ENCODE data around the gene TBC1D17. TPM values are rescaled to one million over a fixed set of nuclear protein-coding genes. Genes with fewer than 3 reads are reported as not detected.
A peak's percentile ranks its signal among the peaks of the same experiment; 100 is the strongest.

The TBC1D17 gene
- total and polyA plus RNA-seq, 12 donors = 5.8 to 198 (median 51.4) TPM

GRCh38 chr19:49878744-49879070 lies 1.2 kb downstream of the TBC1D17 start:
- Histone ChIP-seq H3K36me3 (replicated peaks in 1 of 2) (peaks cover 0 to 49% of the 10 kb centered on the region in 2 donors), H3K27me3 (no peaks in the 10 kb centered on the region), H3K9me3 (replicated peaks in 1 of 3) (no peaks in the 10 kb centered on the region), H3K27ac (peak overlapping the region in 3 of 5 donors; percentile 91 to 99 (median 99)), H3K4me3 (peak overlapping the region in 1 of 4 donors; percentile 84), H3K4me1 (replicated peaks in 1 of 2) (peaks cover 16 to 26% of the 10 kb centered on the region in 2 donors)
- WGBS, 4 donors = 82 to 91% (median 87%) methylated on average over 9 of the region's 9 CpGs
- TF ChIP-seq CTCF (IDR thresholded peaks at IDR 0.05) = no peak
- TF ChIP-seq POLR2A (IDR thresholded peaks at IDR 0.05) = no peak
- DNase-seq = peak in 3 of 7 donors; percentile 31 to 68 (median 31)
- intact Hi-C loops (cut with DNase I) = no loop called here

- peak in 3 of 7 donors; percentile 37 to 67 (median 40) for DNase-seq
- Histone ChIP-seq H3K27me3 (no peaks in the 10 kb centered on the region), H3K27ac (no peak overlapping the region), H3K4me3 (no peak overlapping the region), H3K9me3 (replicated peaks in 1 of 3) (no peaks in the 10 kb centered on the region), H3K4me1 (replicated peaks in 1 of 2) (peaks cover 16 to 21% of the 10 kb centered on the region in 2 donors), H3K36me3 (replicated peaks in 1 of 2) (peaks cover 0 to 56% of the 10 kb centered on the region in 2 donors)
- intact Hi-C loops (cut with DNase I) = no loop called here
- no peak for TF ChIP-seq POLR2A (IDR thresholded peaks at IDR 0.05)
- no peak for TF ChIP-seq CTCF (IDR thresholded peaks at IDR 0.05)
- WGBS, 4 donors = 91 to 97% (median 95%) methylated on average over 12 of the region's 12 CpGs
Measured at GRCh38 chr19:49879243-49879963, 1.9 kb downstream of the TBC1D17 start.

- peak in 5 of 7 donors; percentile 9 to 55 (median 26) for DNase-seq
- WGBS, 4 donors = 86 to 92% (median 88%) methylated on average over 4 to 10 of the region's 10 CpGs
Measured at GRCh38 chr19:49880162-49880869, 2.8 kb downstream of the TBC1D17 start.

More at GRCh38 chr19:49880162-49880869, 2.8 kb downstream of the TBC1D17 start:
- no peak overlapping the region for H3K27ac ChIP-seq
- intact Hi-C loops (cut with DNase I) = no loop called here
- peaks cover 11 to 15% of the 10 kb centered on the region in 2 donors for H3K4me1 ChIP-seq (replicated peaks in 1 of 2)
- TF ChIP-seq POLR2A (IDR thresholded peaks at IDR 0.05) (no peak), CTCF (IDR thresholded peaks at IDR 0.05) (no peak)
- peaks cover 0 to 65% of the 10 kb centered on the region in 2 donors for H3K36me3 ChIP-seq (replicated peaks in 1 of 2)
- H3K4me3 ChIP-seq = no peak overlapping the region
- H3K9me3 ChIP-seq (replicated peaks in 1 of 3) = no peaks in the 10 kb centered on the region
- H3K27me3 ChIP-seq = no peaks in the 10 kb centered on the region

Data from adrenal gland (tissue), 12 donors.